ENCODE data around the gene PICK1. TPM values are rescaled to one million over a fixed set of nuclear protein-coding genes. Genes with fewer than 3 reads are reported as not detected.

PICK1 gene
- total and polyA plus RNA-seq, 3 donors from 2014 or later, result 61.5 to 89.7 (median 78.7) TPM

GRCh38 chr22:38097557-38098409 lies 40.6 kb downstream of the PICK1 start:
- TF ChIP-seq, protein P1, sequence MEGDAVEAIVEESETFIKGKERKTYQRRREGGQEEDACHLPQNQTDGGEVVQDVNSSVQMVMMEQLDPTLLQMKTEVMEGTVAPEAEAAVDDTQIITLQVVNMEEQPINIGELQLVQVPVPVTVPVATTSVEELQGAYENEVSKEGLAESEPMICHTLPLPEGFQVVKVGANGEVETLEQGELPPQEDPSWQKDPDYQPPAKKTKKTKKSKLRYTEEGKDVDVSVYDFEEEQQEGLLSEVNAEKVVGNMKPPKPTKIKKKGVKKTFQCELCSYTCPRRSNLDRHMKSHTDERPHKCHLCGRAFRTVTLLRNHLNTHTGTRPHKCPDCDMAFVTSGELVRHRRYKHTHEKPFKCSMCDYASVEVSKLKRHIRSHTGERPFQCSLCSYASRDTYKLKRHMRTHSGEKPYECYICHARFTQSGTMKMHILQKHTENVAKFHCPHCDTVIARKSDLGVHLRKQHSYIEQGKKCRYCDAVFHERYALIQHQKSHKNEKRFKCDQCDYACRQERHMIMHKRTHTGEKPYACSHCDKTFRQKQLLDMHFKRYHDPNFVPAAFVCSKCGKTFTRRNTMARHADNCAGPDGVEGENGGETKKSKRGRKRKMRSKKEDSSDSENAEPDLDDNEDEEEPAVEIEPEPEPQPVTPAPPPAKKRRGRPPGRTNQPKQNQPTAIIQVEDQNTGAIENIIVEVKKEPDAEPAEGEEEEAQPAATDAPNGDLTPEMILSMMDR (IDR thresholded peaks at IDR 0.05), result peak in 2 of 3 experiments; percentile 18 to 34
- TF ChIP-seq POLR2A (IDR thresholded peaks at IDR 0.05), result no peak
- Histone ChIP-seq H3K4me1 (peaks cover 4% of the 10 kb centered on the region), H3K9me3 (no peaks in the 10 kb centered on the region), H3K36me3 (ENCODE audit: low read depth, missing control alignments) (no peaks in the 10 kb centered on the region), H3K4me3 (peak overlapping the region in 1 of 2 donors; percentile 13), H3K27me3 (no peaks in the 10 kb centered on the region), H3K27ac (no peak overlapping the region)
- DNase-seq, result peak; percentile 45
- intact Hi-C loops (cut with DNase I; ENCODE audit: low total_unique reads), result no loop called here
- 44 to 58% methylated on average over 24 to 30 of the region's 32 CpGs for WGBS, 2 donors

- WGBS, 2 donors, result 75% methylated on average over 9 of the region's 9 CpGs
- Histone ChIP-seq H3K27me3 (no peaks in the 10 kb centered on the region), H3K4me1 (peaks cover 4% of the 10 kb centered on the region), H3K4me3 (no peak overlapping the region), H3K27ac (no peak overlapping the region), H3K36me3 (ENCODE audit: low read depth, missing control alignments) (no peaks in the 10 kb centered on the region), H3K9me3 (no peaks in the 10 kb centered on the region)
- no peak for DNase-seq
- no peak for TF ChIP-seq POLR2A (IDR thresholded peaks at IDR 0.05)
- TF ChIP-seq, protein P1 (IDR thresholded peaks at IDR 0.05), result no peak
- intact Hi-C loops (cut with DNase I; ENCODE audit: low total_unique reads), result no loop called here
Observed at GRCh38 chr22:38098410-38099249, 41.4 kb downstream of the PICK1 start.

- DNase-seq, result no peak
- H3K27me3 ChIP-seq, result no peaks in the 10 kb centered on the region
- TF ChIP-seq POLR2A (IDR thresholded peaks at IDR 0.05), result no peak
- TF ChIP-seq, protein P1 (IDR thresholded peaks at IDR 0.05), result no peak
- 83 to 90% methylated on average over 8 of the region's 8 CpGs for WGBS, 2 donors
- no peaks in the 10 kb centered on the region for H3K9me3 ChIP-seq
- no peak overlapping the region for H3K27ac ChIP-seq
- no peak overlapping the region for H3K4me3 ChIP-seq
- peaks cover 11% of the 10 kb centered on the region for H3K4me1 ChIP-seq
- H3K36me3 ChIP-seq (ENCODE audit: low read depth, missing control alignments), result no peaks in the 10 kb centered on the region
- intact Hi-C loops (cut with DNase I; ENCODE audit: low total_unique reads), result no loop called here
Observed at GRCh38 chr22:38103641-38104040, 46.4 kb downstream of the PICK1 start.

- no peak overlapping the region for H3K4me3 ChIP-seq
- no peak overlapping the region for H3K27ac ChIP-seq
- H3K27me3 ChIP-seq, result no peaks in the 10 kb centered on the region
- H3K36me3 ChIP-seq (ENCODE audit: low read depth, missing control alignments), result no peaks in the 10 kb centered on the region
- no peak for DNase-seq
- H3K9me3 ChIP-seq, result no peaks in the 10 kb centered on the region
- TF ChIP-seq, protein P1 (IDR thresholded peaks at IDR 0.05), result no peak
- peaks cover 8% of the 10 kb centered on the region for H3K4me1 ChIP-seq
- WGBS, 2 donors, result 87 to 88% methylated on average over 6 of the region's 6 CpGs
- intact Hi-C loops (cut with DNase I; ENCODE audit: low total_unique reads), result no loop called here
Observed at GRCh38 chr22:38104084-38104483, 46.9 kb downstream of the PICK1 start.

Data from testis (tissue), 3 donors.